Measurements from ENCODE around the gene GAB2. TPM values are rescaled to one million over a fixed set of nuclear protein-coding genes. Genes with fewer than 3 reads are reported as not detected.
A peak's percentile ranks its signal among the peaks of the same experiment; 100 is the strongest.

Gene GAB2
- total RNA-seq, 4 donors from 2014 or later, result 26.3 to 84.8 (median 26.6) TPM

GRCh38 chr11:78419327-78419726 lies 1.7 kb upstream of the GAB2 start:
- Histone ChIP-seq H3K4me3 (no peak overlapping the region), H3K9me3 (no peaks in the 10 kb centered on the region), H3K27me3 (no peaks in the 10 kb centered on the region), H3K27ac (peak overlapping the region in 3 of 4 donors; percentile 94 to 100 (median 95)), H3K4me1 (peaks cover 0 to 54% (median 18%) of the 10 kb centered on the region in 3 donors), H3K36me3 (no peaks in the 10 kb centered on the region)
- WGBS, 2 donors (ENCODE audit: low coverage in 1 of 2), result 21% methylated on average over 5 of the region's 5 CpGs; no CpG with 5 or more reads in 1 of the 2 donors
- peak; percentile 75 for TF ChIP-seq POLR2AphosphoS5 (IDR thresholded peaks at IDR 0.05)
- no peak for TF ChIP-seq CTCF (IDR thresholded peaks at IDR 0.05)
- ATAC-seq, result peak; percentile 52

- WGBS, 2 donors (ENCODE audit: low coverage in 1 of 2), result 12 to 16% methylated on average over 6 to 8 of the region's 11 CpGs
- no peak for ATAC-seq
- H3K4me1 ChIP-seq, result peaks cover 0 to 59% (median 18%) of the 10 kb centered on the region in 3 donors
These were observed 1.1 kb upstream of the GAB2 start for GRCh38 chr11:78418584-78419211.

GRCh38 chr11:78417888-78418583 lies 416 bp upstream of the GAB2 start:
- Histone ChIP-seq H3K4me1 (peaks cover 0 to 59% (median 18%) of the 10 kb centered on the region in 3 donors), H3K36me3 (no peaks in the 10 kb centered on the region), H3K4me3 (peak overlapping the region; percentile 77 to 98), H3K27ac (peak overlapping the region; percentile 60 to 100 (median 94)), H3K9me3 (no peaks in the 10 kb centered on the region), H3K27me3 (no peaks in the 10 kb centered on the region)
- ATAC-seq, result peak; percentile 83
- 0 to 2% methylated on average over 1 to 11 of the region's 68 CpGs for WGBS, 2 donors (ENCODE audit: low coverage in 1 of 2)
- TF ChIP-seq EP300 (IDR thresholded peaks at IDR 0.05) (no peak), POLR2AphosphoS5 (IDR thresholded peaks at IDR 0.05) (peak; percentile 23), POLR2A (IDR thresholded peaks at IDR 0.05) (peak; percentile 71 to 76), CTCF (IDR thresholded peaks at IDR 0.05) (peak in 3 of 4 experiments; percentile 38 to 63 (median 61))

More at GRCh38 chr11:78418584-78419211, 1.1 kb upstream of the GAB2 start:
- TF ChIP-seq CTCF (IDR thresholded peaks at IDR 0.05) (no peak), EP300 (IDR thresholded peaks at IDR 0.05) (no peak), POLR2AphosphoS5 (IDR thresholded peaks at IDR 0.05) (no peak), POLR2A (IDR thresholded peaks at IDR 0.05) (no peak)
- H3K4me3 ChIP-seq, result peak overlapping the region; percentile 77 to 98
- no peaks in the 10 kb centered on the region for H3K27me3 ChIP-seq
- no peaks in the 10 kb centered on the region for H3K9me3 ChIP-seq
- peak overlapping the region in 3 of 4 donors; percentile 94 to 100 (median 95) for H3K27ac ChIP-seq
- no peaks in the 10 kb centered on the region for H3K36me3 ChIP-seq

GRCh38 chr11:78416285-78417174 lies 1.1 kb downstream of the GAB2 start:
- peak; percentile 65 for ATAC-seq
- no peaks in the 10 kb centered on the region for H3K9me3 ChIP-seq
- WGBS, 2 donors (ENCODE audit: low coverage in 1 of 2), result 2 to 5% methylated on average over 3 to 10 of the region's 38 CpGs
- peak overlapping the region; percentile 89 to 100 (median 94) for H3K27ac ChIP-seq
- H3K4me1 ChIP-seq, result peaks cover 0 to 59% (median 18%) of the 10 kb centered on the region in 3 donors
- H3K4me3 ChIP-seq, result peak overlapping the region; percentile 58 to 98
- no peaks in the 10 kb centered on the region for H3K36me3 ChIP-seq
- TF ChIP-seq EP300 (IDR thresholded peaks at IDR 0.05) (no peak), CTCF (IDR thresholded peaks at IDR 0.05) (peak; percentile 26 to 58 (median 40)), POLR2A (IDR thresholded peaks at IDR 0.05) (peak in 1 of 2 donors; percentile 85), POLR2AphosphoS5 (IDR thresholded peaks at IDR 0.05) (peak; percentile 91)
- H3K27me3 ChIP-seq, result no peaks in the 10 kb centered on the region
